Raji (cell line): ENCODE results near the gene PLEKHG4B.

ENCODE experiments used
- POLR2A ChIP-seq: IDR thresholded peaks from 2 replicates; pipeline ENCODE4 v1.6.1; 2011; ENCODE audit warnings: low read depth, low read length, control low read depth; ENCODE audit not compliant: insufficient read depth

The PLEKHG4B gene

DNA sequence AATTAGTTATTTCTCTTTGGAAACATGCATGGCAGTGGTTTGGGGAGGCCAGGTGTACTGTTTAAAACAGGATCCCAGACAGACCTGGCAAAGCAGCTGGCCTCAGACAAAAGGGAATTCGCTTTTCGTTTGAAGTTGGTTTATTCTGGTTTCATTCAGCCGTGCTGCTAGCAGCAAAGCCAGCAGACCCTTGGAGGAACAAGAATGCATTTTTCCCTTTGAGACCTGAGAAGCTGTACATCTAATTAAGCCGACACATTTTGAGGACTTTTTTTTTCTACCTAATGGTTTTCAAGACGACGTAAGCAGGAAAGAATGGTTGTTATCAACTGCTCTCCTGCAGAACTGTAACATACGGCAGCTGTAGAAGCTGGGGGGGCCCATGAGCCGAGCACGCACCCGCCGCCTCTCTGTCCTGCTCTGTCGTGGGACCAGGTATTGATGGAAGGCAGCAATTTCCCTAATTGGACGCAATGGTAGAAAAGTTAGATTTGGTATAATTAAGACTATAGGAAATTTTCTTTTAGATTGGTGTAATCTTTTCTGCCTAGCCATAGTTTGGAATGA is 13.6 kb downstream of the PLEKHG4B start:
- TF ChIP-seq POLR2A = no peak

DNA sequence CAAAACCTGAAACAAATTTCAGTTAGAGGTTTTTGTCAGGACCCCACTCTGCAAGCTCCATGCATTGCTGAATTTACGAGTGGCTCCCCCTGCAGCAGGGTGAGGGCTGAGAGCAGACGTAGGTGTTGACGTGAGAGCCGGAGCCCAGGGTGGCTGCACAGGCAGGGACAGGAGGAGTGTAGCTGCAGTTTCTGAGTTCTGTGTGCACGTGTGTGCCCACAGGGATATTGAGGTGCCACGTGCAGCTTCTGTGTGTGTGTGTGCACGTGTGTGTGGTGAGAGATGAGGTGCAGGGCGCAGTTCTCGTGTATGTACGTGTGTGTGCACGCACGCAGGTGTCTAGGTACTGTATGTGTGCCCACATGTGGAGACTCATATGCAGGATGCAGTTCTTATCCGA is 14.6 kb downstream of the PLEKHG4B start:
- TF ChIP-seq POLR2A = no peak

DNA sequence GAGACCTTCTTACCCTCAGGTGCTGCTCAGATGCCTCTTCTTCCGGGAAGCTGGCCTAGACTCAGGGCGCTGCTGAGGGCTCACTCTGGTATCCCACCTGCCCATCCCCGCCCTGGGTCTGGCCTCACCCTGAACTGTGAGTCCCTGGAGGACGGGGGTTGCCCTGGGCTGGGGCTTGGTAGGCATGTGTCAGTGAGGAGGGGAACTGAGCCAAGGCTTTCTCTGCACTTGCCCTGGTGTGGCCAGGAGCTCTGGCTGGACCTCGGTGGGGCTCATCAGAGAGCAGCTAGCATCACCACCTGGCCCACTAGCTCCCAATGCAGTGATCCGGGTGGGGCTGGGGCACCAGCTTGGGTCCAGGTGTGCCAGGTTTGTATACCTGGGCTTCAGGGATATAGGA is 15.6 kb downstream of the PLEKHG4B start:
- no peak for TF ChIP-seq POLR2A

DNA sequence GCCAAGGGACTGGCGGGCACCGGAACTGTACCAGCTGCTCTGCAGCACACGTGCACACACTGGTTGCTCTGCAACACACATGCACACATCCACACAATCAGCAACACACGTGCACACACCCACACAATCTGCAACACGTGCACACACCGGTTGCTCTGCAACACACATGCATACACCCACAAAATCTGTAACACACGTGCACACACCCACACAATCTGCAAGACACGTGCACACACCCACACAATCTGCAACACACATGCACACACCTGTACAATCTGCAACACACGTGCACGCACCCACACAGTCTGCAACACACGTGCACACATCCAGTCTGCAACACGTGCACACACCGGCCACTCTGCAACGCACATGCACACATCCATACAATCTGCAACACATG is 17.9 kb downstream of the PLEKHG4B start:
- TF ChIP-seq POLR2A = no peak

DNA sequence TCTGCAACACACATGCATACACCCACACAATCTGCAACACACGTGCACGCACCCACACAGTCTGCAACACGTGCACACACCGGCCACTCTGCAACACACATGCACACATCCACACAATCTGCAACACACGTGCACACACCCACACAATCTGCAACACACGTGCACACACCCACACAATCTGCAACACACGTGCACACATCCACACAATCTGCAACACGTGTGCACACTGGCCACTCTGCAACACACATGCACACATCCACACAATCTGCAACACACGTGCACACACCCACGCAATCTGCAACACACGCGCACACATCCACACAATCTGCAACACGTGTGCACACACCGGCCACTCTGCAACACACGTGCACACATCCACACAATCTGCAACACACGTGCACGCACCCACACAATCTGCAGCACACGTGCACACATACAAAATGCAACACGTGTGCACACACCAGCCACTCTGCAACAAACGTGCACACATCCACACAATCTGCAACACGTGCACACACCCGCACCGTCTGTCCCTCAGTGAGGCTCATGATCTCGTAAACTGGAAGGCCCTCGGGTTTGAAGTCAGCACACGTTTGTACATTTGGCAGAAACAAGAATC is 18.4 kb downstream of the PLEKHG4B start:
- no peak for TF ChIP-seq POLR2A

DNA sequence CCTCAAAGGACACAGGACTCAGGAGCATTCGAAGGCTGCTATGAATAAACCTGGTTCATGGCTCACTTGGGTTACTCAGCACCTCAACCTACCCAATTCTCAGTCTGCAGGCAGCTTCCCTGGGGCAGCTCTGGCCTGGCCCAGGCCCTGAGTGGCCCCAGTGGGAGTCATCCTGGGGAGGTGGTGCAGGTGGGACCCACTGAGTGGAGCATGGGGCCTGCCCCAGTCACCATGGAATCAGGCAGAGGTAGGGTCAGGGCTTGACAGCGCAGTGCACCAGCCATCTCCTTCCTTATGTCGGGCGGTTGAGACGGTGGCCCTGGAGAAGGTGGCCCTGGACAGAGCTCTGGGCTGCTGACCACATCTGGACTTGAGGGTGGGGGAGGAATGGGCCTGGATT is 19.2 kb downstream of the PLEKHG4B start:
- TF ChIP-seq POLR2A = no peak

DNA sequence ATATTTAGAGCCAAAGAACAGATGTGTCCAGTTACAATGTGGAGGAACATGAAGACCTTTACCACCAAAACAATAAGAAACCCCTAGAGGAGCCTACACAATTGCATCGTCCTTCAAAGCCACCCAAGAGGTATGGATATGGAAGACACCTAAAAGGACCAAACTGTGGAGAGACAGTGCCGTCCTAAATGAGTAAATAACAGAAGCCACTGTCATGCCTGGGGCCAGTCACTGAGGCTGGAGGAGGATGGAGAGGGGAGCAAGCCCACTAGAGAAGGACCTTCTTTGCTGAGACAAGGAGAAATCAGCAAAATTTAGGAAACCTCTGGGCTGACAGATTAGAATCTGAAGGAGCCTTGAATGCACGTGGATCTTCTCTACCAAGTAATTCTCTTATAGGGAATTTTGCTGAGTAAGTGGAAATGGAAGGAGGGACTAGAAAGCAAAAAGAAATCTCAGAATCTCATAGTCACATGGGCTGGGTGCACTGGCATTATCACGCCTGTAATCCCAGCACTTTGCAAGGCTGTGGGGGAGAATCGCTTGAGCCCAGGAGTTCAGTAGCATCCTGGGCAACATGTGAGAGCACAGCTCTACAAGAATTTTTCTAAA is 27.6 kb downstream of the PLEKHG4B start:
- TF ChIP-seq POLR2A = no peak

DNA sequence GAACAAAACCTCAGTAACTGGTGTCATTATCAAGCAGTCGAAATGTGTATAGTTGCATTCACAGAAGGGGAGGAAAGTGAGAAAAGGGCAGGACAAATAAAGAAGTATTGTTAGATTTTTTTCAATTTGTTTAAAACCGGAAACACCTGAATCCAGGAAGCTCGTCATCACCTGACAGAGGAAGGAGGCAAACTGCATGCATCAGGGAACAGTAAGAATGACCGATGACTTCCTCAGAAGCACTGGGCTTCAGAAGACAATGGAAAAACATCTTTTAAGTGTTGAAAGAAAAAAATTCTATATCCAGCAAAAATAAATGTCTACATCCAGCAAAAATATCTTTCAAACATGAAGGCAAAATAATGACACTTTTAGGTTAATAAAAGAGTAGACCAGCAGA is 29.5 kb downstream of the PLEKHG4B start:
- TF ChIP-seq POLR2A = no peak

DNA sequence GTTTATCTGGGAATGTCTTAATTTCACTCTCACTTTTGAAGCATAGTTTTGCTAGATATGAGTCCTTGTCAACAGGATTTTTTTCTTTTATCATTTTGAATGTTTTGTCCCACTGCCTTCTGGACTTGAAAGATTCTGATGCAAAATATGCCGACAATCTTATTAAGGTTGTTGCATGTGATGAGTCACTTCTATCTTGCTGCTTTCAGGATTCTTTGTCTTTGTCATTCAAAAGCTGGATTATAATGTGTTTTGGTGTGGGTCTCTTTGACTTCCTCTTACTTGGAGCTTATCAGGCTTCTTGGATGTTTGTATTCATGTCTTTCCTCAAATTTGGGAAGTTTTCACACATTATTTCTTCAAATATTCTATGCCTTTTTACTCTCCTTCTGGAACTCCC is 33.8 kb downstream of the PLEKHG4B start:
- TF ChIP-seq POLR2A = no peak

DNA sequence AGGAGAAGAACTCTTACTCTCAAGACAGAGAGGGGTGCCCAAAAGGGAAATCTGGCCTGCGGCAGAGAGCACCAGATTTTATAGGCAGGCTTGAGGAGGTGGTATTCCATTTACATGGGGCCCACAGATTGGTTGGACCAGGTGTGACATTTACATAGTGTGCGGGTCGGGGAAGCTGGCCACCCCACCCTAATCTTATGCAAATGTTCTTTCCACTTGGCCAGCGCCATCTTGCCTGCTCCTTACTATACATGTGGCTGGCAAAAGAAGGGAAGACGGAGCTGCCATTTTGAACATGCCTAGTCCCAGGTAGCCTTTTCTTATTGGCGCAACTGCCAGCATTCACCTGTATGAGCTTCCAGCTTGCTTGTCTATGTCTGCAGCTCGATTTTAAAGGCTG is 34.8 kb downstream of the PLEKHG4B start:
- no peak for TF ChIP-seq POLR2A

DNA sequence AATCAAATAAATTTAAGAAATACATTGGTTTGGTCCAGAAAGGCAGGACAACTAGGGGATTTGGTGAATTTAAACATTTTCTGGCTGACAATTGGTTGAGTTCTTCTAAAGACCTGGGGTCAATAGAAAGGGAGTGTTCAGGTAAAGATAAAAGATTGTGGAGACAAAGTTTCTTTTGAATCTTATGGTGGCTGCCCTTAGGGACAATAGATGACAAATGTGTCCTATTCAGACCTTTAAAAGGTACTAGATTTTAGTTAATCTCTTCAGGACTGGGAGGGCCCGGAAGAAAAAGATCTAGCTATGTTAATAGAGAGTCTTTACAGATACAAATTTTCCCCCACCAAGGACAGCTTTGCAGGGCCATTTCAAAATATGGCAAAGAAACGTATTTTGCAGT is 35.9 kb downstream of the PLEKHG4B start:
- TF ChIP-seq POLR2A = no peak

DNA sequence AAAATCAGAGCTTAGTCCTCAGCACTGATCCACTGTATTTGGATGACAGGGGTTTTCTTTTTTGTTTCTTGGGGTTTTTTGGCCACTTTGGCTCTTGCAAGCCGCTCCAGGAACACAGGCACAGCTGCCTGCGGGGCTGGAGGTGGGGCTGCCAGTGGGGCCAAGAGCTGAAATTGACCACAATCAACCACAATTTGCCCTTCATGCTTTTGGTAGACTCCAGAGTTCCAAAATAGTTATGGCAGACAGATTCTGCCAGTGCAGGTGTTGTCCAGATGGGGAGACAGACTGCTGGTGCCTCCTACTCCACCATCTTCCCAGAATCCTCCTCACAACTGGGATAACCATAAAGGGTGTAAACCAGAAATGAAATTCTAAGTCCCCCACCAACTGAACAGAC is 36.5 kb downstream of the PLEKHG4B start:
- no peak for TF ChIP-seq POLR2A

DNA sequence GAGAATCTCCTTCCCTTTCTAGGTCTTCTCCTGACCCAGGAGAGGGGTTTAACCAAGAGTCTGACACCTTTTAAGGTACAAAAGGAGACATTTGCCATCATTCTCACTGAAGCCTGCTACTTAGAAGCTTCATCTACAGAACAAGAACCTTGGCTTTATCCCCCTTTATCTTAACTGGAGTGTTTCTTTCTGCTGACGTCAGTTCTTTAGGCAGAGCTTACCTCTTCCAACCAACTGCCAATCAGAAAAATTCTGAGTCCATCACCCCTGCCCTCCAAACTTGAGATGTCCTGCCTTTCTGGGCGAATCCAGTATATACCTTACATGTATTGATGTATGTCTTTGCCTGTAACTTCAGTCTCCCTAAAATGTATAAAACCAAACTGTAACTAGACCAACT is 37.2 kb downstream of the PLEKHG4B start:
- no peak for TF ChIP-seq POLR2A

DNA sequence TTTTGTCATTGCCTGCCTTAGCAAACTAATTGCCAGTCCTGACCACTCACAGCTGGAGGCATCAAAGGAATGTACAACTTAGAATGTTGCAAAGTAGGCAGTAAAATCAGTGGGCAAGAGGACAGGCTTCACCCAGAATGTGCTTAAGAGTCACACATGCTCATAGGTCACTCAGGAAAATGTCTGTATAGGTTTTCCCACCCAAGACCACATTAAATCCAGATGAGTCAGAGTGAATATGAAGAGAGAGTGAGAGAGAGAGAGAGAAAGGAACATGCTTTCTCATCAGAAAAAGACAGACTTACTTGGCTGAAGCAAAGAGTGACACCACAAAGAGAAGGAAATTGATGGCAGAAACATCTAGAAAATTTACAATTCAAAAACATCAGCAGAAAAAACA is 37.9 kb downstream of the PLEKHG4B start:
- TF ChIP-seq POLR2A = no peak

DNA sequence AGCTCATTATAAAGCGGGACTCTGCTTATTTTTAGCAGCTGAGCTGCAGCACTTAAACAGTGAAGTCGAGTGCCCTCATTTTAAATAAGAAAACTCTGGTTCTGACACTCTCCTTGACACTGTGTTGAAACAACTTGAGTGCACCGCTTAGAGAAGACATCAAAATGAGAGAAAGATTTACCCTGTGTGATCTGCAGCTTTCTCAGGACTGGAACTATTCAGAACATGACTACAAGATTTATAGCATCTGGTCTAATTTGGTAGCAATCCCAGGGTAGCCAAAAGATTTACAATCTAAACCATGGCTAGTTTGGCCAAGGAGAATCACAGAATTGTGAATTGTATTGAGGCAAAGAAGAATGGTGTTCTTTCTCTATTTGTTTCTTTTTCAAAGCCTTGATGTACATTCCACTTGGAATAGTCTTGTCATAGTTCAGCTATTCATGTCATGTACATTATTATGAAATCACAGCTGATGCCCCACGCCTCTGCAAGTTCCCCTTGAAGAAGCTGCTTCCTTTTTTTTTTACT is 38.7 kb downstream of the PLEKHG4B start:
- TF ChIP-seq POLR2A = no peak

DNA sequence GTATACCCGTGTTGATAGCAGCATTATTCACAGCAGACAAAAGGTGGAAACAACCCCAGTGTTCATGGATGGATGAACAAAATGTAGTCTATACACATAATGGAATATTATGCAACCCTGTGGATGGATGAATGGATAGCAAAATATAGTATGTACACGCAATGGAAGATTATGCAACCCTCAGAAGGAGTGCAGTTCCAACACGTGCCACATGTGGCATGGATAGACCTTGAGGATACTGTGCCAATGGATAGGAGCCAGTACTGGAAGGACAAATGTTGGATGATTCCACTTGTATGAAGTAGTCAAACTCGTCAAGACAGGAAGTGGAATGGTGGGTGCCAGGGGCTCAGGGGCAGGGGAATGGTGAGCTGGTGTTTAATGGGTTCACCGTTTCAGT is 44.9 kb downstream of the PLEKHG4B start:
- no peak for TF ChIP-seq POLR2A
